Measurements from ENCODE around the gene MARCHF11. TPM values are rescaled to one million over a fixed set of nuclear protein-coding genes. Genes with fewer than 3 reads are reported as not detected.

MARCHF11 gene
- total and polyA plus RNA-seq, 2 of the 8 experiments (the other 6 are each of a cell fraction or from before 2014, with no cell fraction given), result 0.27 to 0.82 TPM

DNA sequence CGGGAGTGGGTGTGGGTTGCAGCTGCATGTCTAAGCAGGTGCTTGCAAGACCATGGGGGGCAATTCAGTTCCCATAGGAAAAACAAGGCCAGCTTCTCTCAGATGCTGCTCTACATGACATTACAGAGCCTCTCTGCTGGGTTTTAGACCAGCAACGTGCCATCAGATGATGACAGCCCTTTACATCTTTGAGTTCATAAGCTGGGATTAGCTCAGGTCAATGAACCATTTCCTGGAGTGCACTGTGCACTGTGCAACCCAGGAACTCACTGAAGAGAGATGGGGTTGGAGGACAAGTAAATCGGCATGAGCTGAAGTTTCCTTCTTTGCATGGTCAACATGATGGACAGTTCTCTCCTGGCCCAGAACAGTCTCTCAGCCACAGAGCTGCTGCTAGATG lies 160.6 kb downstream of the MARCHF11 start:
- H4K20me1 ChIP-seq (replicated peaks in 1 of 2; ENCODE audit: control insufficient read depth in 1 of 2, insufficient read depth in 2 of 2, low read length in 2 of 2), result no peaks in the 10 kb centered on the region
- ChIA-PET CTCF (ENCODE audit: partially characterized antibody) (no interaction called here), POLR2A (ENCODE audit: partially characterized antibody) (no interaction called here)
- no peaks in the 10 kb centered on the region for H3K27me3 ChIP-seq (replicated peaks in 1 of 4; ENCODE audit: control insufficient read depth in 3 of 4, extremely low read depth in 1 of 4, insufficient read depth in 3 of 4, low read length in 3 of 4)
- no peak overlapping the region for H3K23ac ChIP-seq (ENCODE audit: insufficient read length)
- no peak overlapping the region for H3K4me2 ChIP-seq (ENCODE audit: insufficient read depth in 1 of 2, low read depth in 2 of 2, low read length in 2 of 2)
- H2BK15ac ChIP-seq (ENCODE audit: low read length), result no peak overlapping the region
- H3K18ac ChIP-seq (ENCODE audit: extremely low read depth, low read length), result no peak overlapping the region
- H3K14ac ChIP-seq (ENCODE audit: insufficient read length), result no peak overlapping the region
- H2AK5ac ChIP-seq (ENCODE audit: low read depth, low read length), result no peak overlapping the region
- H3K9ac ChIP-seq (replicated peaks in 1 of 4; ENCODE audit: extremely low read depth in 1 of 4, low read depth in 3 of 4, low read length in 3 of 4), result no peak overlapping the region
- FAIRE-seq (no peak), DNase-seq (ENCODE audit: low read depth in 1 of 2, low spot score in 2 of 2) (no peak)
- no peak overlapping the region for H4K91ac ChIP-seq (replicated peaks; ENCODE audit: insufficient read length, low read length)
- no peaks in the 10 kb centered on the region for H3K9me3 ChIP-seq (ENCODE audit: insufficient read depth in 2 of 2, low read depth in 1 of 2, low read length in 1 of 2)
- H3K4me1 ChIP-seq (replicated peaks in 1 of 4; ENCODE audit: control insufficient read depth in 3 of 4, insufficient read depth in 4 of 4, low read length in 3 of 4), result no peaks in the 10 kb centered on the region
- H2BK20ac ChIP-seq (ENCODE audit: low read length), result no peak overlapping the region
- no peak overlapping the region for H4K8ac ChIP-seq (ENCODE audit: extremely low read depth, insufficient read depth, low read length)
- H3K4ac ChIP-seq (replicated peaks; ENCODE audit: insufficient read length, low read depth, low read length), result no peak overlapping the region
- WGBS, 2 experiments (ENCODE audit: extremely low coverage in 1 of 2, insufficient coverage in 1 of 2, insufficient read length in 1 of 2, insufficient replicate concordance in 2 of 2, low coverage in 1 of 2, low lambda C conversion rate in 2 of 2, missing lambda C conversion rate in 1 of 2), result 87% methylated on average over 3 of the region's 3 CpGs; no CpG with 5 or more reads in 1 of the 2 experiments
- H2BK12ac ChIP-seq (ENCODE audit: low read depth, low read length), result no peak overlapping the region
- H3K23me2 ChIP-seq (ENCODE audit: low read depth, low read length), result peaks cover 3% of the 10 kb centered on the region; the same call in 1 of the 2 replicates
- no peak overlapping the region for H2BK120ac ChIP-seq (replicated peaks; ENCODE audit: low read depth, low read length)
- no peaks in the 10 kb centered on the region for H3K79me2 ChIP-seq (ENCODE audit: control insufficient read depth in 1 of 2, insufficient read depth in 2 of 2, low read length in 2 of 2)
- no peak overlapping the region for H3K56ac ChIP-seq (replicated peaks; ENCODE audit: insufficient read length, low read depth, low read length)
- H3K79me1 ChIP-seq (ENCODE audit: low read depth, low read length), result no peaks in the 10 kb centered on the region
- no peak overlapping the region for H2BK5ac ChIP-seq (ENCODE audit: low read depth, low read length)
- no peak overlapping the region for H3K4me3 ChIP-seq (ENCODE audit: extremely low read depth in 1 of 4, insufficient read depth in 2 of 4, low read depth in 3 of 4, low read length in 4 of 4)
- no peak overlapping the region for H3K27ac ChIP-seq (ENCODE audit: low read depth, low read length)
- H4K5ac ChIP-seq (ENCODE audit: insufficient read length, low read depth, low read length), result no peak overlapping the region
- no peak overlapping the region for H2AFZ ChIP-seq (ENCODE audit: low read length)
- no peaks in the 10 kb centered on the region for H3K36me3 ChIP-seq (ENCODE audit: control insufficient read depth in 2 of 4, insufficient read depth in 4 of 4, low read length in 3 of 4)
- TF ChIP-seq POU5F1 (IDR thresholded peaks at IDR 0.05; ENCODE audit: low read depth, low read length) (no peak), BRCA1 (IDR thresholded peaks at IDR 0.05; ENCODE audit: low read depth, low read length) (no peak), TCF12 (IDR thresholded peaks at IDR 0.05; ENCODE audit: low read depth, low read length) (no peak)

Measured in H1 (cell line).